GM18907 (cell line): Measurements from ENCODE around the gene DHCR24.

ENCODE experiments used
- ATAC-seq: cut with Tn5 transposase; IDR thresholded peaks from one replicate; pipeline ENCODE4 v1.9.1; 2021; ENCODE audit warnings: mild to moderate bottlenecking, moderate library complexity; ENCODE audit not compliant: unreplicated experiment

DHCR24 gene

DNA sequence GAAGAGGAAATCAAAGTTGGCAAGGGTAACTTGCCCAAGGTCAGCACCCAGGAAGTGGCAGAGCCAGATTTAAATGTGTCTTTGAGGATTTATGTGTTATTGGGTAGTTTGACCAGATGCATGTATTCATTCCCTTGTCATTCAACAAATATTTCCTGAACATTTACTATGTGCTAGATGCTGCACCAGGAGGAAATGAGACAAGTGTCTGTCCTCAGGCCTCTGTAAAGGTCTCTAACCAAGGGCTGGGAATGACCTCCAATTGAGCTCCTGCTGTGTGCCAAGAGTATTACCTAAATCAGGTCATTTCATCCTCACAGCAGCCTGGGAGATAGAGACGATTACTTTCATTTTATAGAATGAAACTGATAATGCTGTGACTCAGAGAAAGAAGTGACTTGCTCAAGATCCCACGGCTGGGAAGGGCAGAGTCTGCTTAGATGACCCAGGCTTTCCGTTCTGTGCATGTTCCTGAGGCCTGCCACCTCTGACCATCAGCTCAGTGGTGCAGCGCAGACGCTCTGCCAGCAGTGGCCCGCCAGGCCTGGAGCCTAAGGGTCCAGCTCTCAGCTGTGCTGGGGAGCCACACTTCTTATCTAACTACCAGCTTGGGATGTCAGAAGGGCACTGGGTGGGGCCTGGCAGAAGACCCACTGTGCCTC, 82.4 kb downstream of the DHCR24 start:
- ATAC-seq = no peak

DNA sequence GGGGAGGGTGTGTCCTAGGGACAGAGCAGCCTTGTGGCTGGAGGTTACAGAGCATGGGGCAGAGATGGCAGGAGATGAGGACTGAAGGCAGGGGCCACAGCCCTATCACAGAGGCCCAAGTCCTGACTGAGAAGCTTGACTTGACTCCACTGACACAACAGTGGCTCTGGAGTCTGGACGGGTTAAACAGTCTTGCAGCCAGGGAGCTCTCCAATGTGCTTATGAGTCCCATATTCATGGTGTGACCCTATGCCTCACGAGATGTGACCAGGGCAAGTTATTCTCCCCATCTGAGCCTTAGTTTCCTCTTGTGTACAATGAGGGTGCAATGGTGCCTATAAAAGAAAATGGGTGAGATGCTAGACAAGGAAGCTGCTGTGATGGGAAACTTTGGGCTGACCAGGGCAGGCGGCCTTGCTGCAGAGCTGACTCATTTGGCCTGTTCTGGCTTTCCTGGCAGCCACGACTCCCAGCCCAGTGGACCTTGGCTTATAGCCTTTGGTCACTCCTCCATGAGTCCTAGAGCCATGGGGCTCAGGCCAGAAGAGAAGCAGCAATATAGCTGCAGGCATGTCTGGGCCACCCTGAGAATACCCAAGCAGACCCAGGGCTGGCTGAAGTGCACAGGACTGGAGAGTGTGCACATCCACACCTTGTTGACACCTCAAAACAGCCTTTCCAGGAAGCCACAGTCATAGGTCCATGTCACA, 83.1 kb downstream of the DHCR24 start:
- no peak for ATAC-seq

DNA sequence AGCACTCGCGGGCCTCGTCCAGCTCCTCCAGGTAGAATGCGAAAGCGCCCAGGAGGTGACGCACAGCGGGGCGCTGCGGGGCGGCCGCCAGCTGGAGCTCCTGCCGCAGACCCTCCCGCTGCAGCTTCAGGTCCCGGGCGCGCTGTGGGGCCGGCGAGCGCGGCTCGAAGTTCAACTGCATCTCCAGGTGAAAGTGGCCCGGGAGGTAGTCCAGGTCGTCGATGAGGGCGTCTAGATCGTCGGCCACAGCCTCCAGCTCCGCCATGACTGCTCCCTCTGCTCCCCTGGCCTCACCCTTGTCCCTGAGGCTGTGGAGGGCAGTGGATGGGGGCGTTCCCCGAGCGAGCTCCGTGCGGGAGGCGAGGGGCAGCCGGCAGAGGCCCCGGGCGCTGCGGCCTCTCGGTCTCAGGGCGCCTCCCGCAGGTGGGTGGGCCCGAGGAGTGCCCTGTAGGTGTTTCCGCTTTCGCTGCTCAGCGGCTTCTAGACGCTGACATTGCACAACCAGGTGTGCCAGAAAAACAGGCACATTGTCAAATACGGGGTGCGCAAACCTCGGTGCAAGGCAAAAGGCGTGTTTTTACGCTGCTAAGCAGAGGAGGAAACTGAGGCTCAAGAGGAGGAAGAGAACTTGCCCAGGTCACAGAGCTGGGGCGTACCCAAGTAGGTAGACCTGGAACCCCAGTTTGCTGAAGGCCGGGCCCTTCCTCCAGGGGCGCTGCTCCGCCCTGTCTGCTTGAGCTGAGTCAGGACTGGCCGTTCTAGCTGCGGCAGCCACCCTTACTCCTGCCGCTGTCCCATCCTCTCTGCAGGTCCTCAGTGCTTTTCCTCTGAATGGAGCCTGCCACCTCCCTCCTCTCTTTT, 85.9 kb downstream of the DHCR24 start, which contains the start of gene TTC22:
TTC22 (minus strand) TSS at position 425 of the 861 bp plus-strand sequence; CDS start at position 265, 160 bp downstream.
- ATAC-seq = peak; percentile 85

- ATAC-seq = no peak
These were observed 86.7 kb downstream of the DHCR24 start for GRCh38 chr1:54800041-54800898.
